Measurements from ENCODE around the gene CARHSP1.

- TF ChIP-seq POLR2A (IDR thresholded peaks at IDR 0.05) (no peak), CTCF (IDR thresholded peaks at IDR 0.05) (no peak)
Measured at GRCh38 chr16:8848939-8849391, 19.8 kb downstream of the CARHSP1 start.
